Globus pallidus (tissue), 1 donor: ENCODE data around the gene LEPR.
"Not testable (repeated sequence)": the region's sequence is repeated elsewhere in the genome, so short reads cannot be mapped to it uniquely, and the experiment has no call there.

Source experiments
- DNase-seq: peaks from one replicate; pipeline ENCODE4 v3.0.0-alpha.2; 2015; ENCODE audit warnings: low spot score

Gene LEPR

GRCh38 chr1:65420590-65421350 lies at the start of gene LEPR, which contains the start of gene LEPROT:
TSS of gene LEPR (plus strand) at chr1:65420668. CDS start at chr1:65565566, 144,898 bp downstream.
TSS of gene LEPROT (plus strand) at chr1:65420668. CDS start at chr1:65420725, 57 bp downstream.
- DNase-seq: peak; percentile 60

GRCh38 chr1:65371544-65371943 lies 48.9 kb upstream of the LEPR start:
- no peak for DNase-seq

GRCh38 chr1:65372557-65372956 lies 47.9 kb upstream of the LEPR start:
- no peak for DNase-seq

GRCh38 chr1:65377496-65378246 lies 42.8 kb upstream of the LEPR start:
- no peak for DNase-seq

- DNase-seq: no peak
These were observed 42.1 kb upstream of the LEPR start for GRCh38 chr1:65378247-65378946.

- DNase-seq: not testable (repeated sequence)
These were observed 36.0 kb upstream of the LEPR start for GRCh38 chr1:65384426-65384825.

- no peak for DNase-seq
These were observed 34.0 kb upstream of the LEPR start for GRCh38 chr1:65386439-65386838.

- DNase-seq: no peak
These were observed 32.6 kb upstream of the LEPR start for GRCh38 chr1:65387821-65388220.

- no peak for DNase-seq
These were observed 31.4 kb upstream of the LEPR start for GRCh38 chr1:65388908-65389695.

- DNase-seq: no peak
These were observed 28.0 kb upstream of the LEPR start for GRCh38 chr1:65392497-65392896.

GRCh38 chr1:65393347-65393746 lies 27.1 kb upstream of the LEPR start:
- no peak for DNase-seq

GRCh38 chr1:65393928-65394327 lies 26.5 kb upstream of the LEPR start:
- no peak for DNase-seq

GRCh38 chr1:65395887-65396612 lies 24.4 kb upstream of the LEPR start:
- DNase-seq: no peak

GRCh38 chr1:65398083-65398482 lies 22.4 kb upstream of the LEPR start:
- no peak for DNase-seq

GRCh38 chr1:65399003-65399402 lies 21.5 kb upstream of the LEPR start:
- no peak for DNase-seq

- DNase-seq: no peak
These were observed 18.9 kb upstream of the LEPR start for GRCh38 chr1:65401612-65402011.

- no peak for DNase-seq
These were observed 15.5 kb upstream of the LEPR start for GRCh38 chr1:65404941-65405340.

GRCh38 chr1:65407877-65408276 lies 12.6 kb upstream of the LEPR start:
- no peak for DNase-seq

GRCh38 chr1:65409314-65409713 lies 11.2 kb upstream of the LEPR start:
- DNase-seq: no peak

GRCh38 chr1:65409816-65410326 lies 10.6 kb upstream of the LEPR start:
- no peak for DNase-seq
